NCI-H146 (cell line): ENCODE data around the gene NOL4L.

Source experiments
- DNase-seq: peaks from one replicate; lab custom pipeline; 2025; lab: John Stamatoyannopoulos, UW

Gene NOL4L

GRCh38 chr20:32456869-32457478 is 128.2 kb downstream of the NOL4L start:
- no peak for DNase-seq

DNA sequence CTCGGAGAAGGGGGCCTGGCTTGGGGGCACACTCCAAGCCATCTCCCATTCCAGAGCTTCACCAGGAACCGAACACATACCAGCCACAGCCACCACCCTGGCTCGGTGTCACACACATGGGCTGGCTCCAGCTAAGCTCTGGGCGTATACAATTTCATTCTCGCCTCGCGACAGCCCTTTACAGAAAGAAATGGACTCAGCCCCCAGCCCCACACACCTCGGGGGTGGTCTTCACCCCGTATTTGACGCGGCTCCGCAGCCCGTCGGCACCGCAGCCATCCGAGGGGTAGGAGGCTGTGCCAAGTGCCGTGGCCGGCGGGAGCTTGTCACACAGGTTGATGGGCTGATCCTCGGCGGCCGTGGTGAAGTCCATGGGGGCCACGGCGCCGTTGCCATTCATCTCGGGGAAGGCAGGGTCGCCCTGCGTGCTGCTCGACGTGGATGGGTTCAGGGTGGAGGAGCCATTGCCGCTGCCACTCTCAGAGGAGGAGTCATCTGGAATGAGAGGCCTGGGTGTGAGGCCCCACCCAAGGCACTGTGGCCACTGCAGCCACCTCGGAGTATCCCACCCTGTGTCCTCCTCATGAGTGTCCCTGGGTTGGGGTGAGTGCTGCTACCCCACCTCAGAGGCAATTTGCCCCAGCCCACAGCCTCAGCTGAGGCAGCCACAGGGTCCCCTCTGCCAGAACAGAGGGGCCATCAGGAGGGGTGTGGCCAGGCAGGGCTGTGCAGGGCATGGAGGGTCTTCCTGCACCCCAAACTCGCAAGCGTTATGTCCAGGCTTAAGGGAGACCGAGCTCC is 129.0 kb downstream of the NOL4L start:
- no peak for DNase-seq

DNA sequence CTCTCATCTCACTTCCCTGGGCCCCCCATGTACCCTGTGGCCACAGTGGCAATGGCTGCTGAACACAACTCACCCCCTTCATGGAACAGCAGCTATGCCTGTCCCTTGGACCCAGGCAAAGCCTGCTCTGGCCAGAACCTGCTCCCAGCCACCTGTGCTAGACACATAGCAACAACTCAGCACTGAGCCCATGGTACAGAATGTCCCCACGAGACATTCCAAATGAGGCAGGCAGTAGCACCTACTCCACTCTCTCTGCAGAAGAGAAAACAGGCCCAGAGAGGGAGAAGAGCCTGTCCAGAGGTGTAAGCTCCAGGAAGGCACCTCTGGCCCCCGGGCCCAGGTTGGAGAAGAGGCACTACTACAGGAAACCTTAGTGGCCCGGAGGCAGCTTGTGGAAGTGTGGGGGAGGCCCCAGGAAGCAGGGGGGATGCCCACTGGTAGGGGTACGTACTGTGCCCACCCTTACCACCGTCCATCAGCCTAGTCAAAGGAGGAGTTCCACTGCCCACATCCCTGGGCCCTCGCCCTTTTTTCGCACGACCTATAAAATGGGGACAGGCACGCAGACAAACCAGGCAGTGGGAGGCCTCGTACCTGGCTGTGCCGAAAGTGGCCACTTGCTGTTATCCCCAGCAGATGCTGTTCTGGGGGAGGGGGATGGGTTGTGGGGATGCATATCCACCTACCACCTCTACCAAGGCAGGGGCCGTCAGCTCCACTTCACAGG is 129.8 kb downstream of the NOL4L start:
- no peak for DNase-seq

DNA sequence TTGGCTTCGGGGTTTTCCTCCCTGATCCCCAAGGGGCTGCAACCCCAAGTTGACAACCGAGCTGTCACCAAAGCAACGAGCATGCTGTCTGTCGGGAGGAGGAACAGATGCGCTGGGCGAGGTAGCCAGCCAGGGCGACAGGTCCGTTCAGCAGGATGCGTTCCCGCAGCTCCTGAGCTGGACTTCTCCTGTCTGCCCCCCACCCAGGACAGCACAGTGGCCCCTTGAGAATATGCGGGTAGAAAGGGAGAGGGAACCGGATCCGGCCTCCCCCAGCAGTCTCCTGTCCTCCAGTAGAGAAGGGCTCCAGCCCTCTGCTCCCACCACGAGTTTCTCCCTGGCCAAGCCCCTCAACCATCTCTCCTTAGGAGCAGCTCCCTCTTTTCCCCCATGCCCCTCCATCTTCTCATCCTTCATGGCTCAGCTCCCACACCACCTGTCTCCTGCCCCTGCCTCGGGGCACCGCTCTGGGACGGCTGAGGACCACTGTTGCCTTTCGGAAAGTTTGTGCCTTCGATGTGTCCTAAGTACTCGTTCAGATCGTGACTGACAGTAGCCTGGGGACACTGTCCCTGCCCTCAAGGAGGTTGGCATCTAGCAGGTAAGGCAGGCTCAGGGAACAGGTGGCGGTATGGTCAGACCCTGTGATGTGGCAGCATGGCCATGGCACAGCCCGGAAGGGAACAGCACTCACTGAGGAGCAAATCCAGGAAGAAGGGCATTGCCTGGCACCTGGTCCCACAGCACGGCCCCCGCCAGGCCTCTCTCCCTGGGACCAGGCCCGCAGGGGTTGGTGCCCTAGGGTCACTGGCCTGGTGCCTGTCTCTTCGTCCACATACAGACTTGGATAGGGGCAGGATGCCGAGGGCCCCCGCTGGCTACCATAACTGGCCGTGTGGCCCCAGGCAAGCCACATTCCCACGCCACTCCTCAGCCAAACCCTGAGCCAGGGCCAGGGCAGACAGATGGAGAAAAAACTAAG is 130.7 kb downstream of the NOL4L start:
- no peak for DNase-seq

DNA sequence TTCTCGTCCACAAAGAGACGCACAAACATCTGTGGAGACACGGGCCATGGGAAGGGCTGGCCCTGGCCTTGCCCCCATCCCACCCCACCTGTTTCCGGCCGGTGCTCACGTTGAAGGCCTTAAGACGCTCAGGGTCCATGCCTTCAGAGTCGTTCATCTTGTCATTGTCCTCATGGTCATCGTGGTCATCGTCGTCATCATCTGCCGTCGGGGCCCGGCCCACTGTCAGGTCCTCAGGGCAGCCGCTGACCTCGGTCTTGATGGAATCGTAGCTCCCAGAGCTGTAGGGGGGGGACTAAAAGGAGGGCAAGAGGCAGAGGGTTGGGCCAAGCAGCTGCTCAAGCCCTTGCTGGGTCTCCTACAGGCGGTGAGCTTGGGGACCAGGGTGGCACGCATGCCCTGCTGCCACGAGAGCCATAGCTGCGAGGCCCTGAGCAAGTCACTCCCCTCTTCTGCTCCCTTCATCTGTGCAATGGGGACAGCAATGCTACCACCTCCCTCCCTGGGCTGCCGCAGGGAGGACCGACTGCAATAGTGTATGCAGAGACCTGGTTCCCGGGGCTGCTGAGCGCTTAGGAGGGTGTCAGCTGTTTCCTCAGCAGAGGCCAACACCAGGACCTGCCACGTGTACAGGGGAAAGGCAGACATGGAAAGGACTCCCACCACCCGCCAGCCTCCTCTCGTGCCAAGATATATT is 131.5 kb downstream of the NOL4L start:
- DNase-seq: no peak

DNA sequence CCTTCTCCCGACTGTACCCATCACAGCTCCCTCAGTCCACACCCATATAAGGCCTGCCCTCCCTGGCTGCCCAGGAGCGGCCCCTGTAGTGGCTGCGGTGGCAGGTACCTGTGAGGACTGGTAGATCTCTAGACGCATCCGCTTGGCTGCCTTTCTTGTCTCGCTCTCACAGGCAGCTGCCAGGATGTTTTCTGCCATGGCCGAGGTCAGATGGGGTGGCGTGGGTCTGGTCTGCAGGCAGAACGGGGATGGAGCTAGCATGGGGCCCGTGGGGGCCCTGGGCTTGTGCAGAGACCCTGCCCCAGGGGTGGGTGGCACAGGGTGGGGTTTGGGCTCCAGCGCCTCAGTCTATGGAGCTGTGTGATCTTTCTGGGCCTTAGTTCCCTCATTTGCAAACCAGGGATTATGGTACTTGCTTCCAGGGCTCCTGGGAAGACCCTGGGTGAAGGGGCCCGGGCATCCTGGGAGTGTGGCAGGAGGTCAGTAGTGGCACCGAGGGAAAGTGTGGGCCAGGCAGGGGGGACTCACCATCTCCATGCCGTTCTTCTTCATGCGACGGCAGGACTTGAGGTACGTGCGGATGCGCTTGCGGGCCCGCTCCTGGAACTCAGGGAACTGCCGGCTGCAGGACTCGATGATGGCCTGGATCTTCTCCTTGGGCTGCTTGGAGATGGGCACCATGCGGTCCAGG is 132.2 kb downstream of the NOL4L start:
- DNase-seq: no peak

DNA sequence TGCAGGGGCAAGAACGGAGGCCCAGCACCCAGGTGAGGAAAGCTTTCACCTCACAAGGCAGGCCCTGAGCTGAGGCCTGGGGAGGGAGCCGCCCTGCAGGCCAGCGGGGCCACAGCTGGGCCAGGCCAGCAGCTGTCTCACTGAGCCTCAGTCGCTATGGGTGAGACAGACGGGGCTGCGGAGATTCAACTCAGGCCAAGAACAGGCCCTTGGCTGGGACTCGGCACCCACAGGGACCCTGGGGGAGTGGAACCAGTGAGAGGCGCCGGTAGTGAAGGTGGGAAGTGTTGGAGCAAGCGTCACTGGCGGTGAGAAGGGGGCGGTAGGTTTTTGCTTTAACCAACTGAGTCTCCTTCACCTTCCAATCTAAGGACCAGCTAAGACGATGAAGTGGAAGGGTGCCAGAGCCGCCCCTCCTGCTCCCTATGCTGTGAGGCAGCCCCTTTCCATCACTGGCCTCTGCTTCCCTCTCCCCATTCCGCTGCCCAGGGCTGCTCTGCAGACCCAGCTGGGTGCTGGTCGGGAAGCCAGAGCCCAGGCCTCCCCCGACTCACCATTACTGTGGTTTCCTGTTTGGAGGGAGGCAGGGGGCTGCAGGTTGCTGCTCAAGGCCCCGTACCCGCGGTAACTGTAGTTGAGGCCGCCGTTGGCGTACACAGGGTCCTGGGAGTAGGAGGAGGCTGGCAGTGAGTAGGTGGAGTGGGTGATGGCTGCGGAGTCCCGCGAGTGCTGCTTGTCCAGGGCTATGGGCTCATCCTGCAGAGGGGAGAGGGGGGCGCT is 133.3 kb downstream of the NOL4L start:
- no peak for DNase-seq

DNA sequence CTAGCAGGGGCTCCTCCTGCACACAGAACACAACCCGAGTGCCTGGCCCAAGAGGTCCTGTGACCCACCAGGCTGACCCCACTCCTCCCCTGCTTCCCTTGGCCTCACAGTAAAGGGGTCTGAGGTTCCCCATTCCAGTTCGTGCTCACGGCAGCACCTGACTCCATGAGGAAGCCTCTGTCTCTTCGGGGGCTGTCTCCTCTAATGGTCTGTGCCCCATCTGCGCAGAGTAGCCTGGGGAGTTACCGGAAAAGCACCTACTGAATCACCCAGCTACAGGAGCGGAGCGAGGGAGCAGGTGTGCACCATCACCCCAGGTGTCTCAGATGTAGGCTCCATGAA is 133.8 kb downstream of the NOL4L start:
- DNase-seq: no peak

DNA sequence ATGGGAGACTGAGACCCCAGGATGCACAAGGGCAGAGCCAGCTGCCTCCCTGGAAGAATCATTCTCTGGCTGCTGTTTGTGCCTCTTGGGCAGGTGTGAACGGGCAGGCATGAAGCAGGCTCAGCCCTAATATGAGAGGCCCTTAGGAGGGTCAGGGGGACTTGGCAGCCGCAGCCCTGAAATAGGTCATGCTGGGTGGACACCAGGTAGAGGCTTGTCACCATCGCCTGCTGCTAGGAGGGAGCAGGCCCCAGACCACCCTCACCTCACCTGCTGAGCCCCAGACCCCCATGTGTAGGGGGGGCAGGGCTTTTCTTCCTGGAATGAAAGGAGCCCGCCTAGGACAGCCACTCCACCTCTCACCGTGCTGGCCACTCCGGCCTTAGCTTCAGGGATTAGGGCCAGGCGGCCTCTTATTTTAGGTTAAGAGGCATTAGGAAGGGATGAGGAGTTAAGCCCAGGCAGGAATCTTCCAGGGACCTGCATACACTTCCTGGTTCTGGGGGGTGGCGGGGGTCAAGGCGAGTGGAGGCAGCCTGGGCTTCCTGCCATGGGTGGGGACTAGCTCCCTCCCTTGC is 134.6 kb downstream of the NOL4L start:
- DNase-seq: no peak

DNA sequence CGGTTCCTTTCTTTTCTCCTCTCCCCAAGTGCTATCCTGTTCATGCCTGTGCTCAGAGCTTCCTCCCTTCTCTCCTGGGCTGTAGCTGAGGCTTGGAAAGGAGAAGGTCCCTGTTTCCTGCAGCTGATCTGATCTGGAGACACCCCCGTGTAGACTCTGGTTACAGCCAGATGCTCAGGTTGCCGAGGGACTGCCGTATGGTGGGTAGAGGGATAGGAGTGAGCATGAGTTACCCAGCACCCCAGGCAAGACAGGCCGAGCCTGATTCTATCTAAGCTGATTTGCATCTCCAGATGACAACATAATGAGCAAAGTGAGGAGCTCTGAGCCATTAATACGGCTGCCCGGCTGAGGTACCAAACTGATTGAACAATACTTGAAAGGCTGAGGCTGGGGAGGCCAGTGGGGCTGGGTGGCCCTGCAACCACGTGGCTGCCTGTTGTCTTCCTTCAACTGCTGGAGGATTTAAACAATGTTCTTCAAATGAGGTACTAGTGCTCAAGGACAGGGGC is 135.2 kb downstream of the NOL4L start:
- no peak for DNase-seq

- DNase-seq: no peak
Observed at GRCh38 chr20:32449057-32449889, 135.9 kb downstream of the NOL4L start.

DNA sequence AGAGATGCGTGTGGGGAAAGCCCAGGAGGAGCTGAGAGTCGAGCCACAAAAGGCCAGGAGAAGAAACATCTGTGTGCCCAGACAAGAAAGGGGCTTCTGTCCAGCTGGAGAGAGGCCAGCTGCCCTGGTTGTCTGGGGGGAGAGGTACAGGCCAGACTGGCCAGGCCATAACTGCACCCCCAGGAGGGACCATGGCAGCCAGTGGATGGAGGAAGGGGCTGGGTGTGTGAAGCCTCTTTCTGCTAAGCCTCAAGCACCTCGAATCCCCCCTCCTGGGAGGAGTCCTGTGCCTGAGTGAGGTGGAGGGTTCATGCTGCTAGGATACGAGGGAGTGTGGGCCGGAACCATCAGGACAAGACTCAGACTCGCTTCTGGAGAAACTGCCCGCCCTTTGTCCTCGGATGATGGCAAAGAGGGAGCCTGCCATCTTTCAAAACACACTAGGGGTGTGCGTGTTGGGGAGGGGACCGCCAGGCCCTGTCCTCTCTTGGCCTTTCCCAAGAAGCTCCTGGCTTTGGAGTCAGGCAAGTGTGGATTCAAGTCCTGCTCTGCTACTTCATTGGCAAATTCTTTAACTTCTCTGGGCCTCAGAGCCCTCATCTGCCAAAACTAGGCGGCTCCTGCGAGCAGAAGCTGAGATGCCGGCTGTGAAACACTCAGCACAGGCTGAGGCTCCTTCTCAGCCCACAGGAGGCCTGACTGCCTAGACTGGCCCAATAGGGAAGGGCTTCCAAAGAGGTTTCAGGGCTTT is 136.7 kb downstream of the NOL4L start:
- no peak for DNase-seq

DNA sequence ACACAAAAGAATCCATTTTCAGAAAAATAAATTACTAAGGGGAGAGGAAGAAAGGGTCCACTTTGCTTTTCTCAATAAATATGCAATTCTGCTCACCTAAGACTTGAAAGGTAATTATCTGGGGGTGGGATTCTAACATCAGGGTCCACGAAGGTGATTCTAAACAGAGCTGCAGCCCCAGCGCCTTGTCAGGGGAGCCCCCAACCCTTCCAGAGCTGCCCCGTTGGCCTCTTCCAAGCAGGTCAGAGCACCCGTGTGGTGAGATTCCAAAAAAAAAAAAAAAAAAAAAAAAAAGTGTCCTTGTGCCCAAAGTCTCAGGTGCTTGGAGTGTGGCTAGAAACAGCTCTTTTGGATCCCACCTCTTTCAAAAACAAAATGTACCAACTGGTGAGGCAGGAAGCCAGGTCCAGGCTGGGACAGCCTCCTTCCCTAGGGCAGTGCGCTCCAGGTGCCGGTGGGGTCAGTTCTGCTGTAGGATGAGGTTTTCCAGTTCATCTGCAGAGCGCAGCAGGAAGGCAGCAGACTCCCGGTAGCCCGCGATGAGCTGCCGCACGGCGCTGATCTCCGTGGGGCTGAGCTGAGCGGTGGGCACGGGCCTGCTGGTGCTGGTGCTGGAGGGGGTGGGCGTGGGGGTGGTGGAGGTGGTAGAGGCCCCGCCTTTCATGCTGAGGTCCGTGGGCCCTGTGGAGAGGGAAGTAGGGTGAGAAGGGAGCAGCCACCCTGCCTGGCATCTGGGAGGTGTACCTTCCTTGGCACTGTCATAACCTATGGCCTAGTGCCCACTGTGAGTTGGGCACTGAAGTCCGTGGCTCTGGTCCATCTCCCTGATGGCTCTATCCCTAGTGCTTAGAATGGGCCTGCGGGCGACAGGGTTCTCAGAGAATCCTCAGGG is 137.8 kb downstream of the NOL4L start:
- no peak for DNase-seq

DNA sequence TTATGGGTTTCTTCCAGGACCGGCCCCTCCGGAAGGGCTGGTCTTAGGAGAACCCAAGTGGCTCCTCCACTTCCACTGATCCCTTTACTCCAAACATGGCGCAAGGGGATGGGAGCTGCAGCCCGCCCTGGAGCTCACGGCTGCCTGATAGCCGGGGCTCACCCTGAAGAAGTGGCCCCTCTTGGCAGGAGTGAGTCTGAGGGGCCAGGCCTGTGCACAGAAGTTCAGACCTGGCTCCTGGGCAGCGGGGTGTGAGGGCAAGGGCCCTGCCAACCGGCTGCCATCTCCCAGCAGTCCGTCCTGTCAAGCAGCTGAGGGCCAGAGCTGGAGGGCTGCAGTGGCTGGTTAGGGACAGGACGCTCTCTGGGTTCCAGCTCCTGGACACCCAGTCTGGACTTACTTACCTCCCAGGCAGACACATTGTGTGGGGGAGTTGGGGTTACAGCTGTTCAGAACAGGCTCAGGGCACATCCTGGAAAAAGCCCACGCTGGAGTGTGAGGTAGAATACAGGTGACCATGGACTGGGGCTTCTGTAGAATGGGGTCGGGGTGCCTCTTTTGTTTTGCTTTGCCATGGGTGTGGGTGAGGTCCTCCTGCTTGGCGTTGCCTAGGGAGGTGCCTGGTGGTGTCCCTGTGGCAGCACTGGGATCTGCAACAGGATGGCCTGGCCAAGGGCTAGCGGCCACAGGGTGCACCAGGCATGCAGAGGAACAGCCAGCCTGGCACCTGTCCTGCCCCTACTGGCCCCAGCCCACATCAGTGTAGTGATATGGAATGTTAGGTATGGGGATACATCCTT is 138.6 kb downstream of the NOL4L start:
- no peak for DNase-seq

- DNase-seq: no peak
Observed at GRCh38 chr20:32445539-32446273, 139.4 kb downstream of the NOL4L start.
